K562 (cell line): ENCODE data around the gene AIDA. TPM values are rescaled to one million over a fixed set of nuclear protein-coding genes. Genes with fewer than 3 reads are reported as not detected.

ENCODE experiments used
- AFF1 ChIP-seq, 2 experiments: fragments of 450-650 bp; IDR thresholded peaks; 2 replicates each; pipeline ENCODE4 v1.6.1; 2018; ENCODE audit warnings: mild to moderate bottlenecking in 2 of 2, low read depth in 1 of 2; ENCODE audit not compliant: partially characterized antibody in 2 of 2
- CAMTA2 ChIP-seq: fragments of 250-450 bp; sonication (Bioruptor Pico); conservative IDR thresholded peaks from 2 replicates; pipeline ENCODE4 v1.5.1; 2022
- CBX2 ChIP-seq: fragments of 200-600 bp; sonication (generic); IDR thresholded peaks from one replicate; pipeline ENCODE4 v1.6.1; 2012; ENCODE audit warnings: mild to moderate bottlenecking, low read length, inconsistent platforms; ENCODE audit not compliant: insufficient read depth, poor library complexity, severe bottlenecking
- CGGBP1 ChIP-seq: fragments of 250-450 bp; sonication (Bioruptor Pico); IDR thresholded peaks from 2 replicates; pipeline ENCODE4 v1.9.0; 2021; ENCODE audit warnings: mild to moderate bottlenecking
- E2F8 ChIP-seq: fragments of 450-650 bp; IDR thresholded peaks from 2 replicates; pipeline ENCODE4 v1.7.1; 2018; ENCODE audit warnings: mild to moderate bottlenecking, low read depth; ENCODE audit not compliant: partially characterized antibody
- ELK3 ChIP-seq: fragments of 450-650 bp; formaldehyde crosslinking; IDR thresholded peaks from 2 replicates; pipeline ENCODE4 v1.4.0; 2020; ENCODE audit warnings: mild to moderate bottlenecking
- NFXL1 ChIP-seq: fragments of 450-650 bp; formaldehyde crosslinking; IDR thresholded peaks from 2 replicates; pipeline ENCODE4 v1.4.0; 2021; ENCODE audit warnings: mild to moderate bottlenecking
- SMAD3 ChIP-seq: fragments of 450-650 bp; formaldehyde crosslinking; conservative IDR thresholded peaks from 2 replicates; pipeline ENCODE4 v1.4.0; 2020; ENCODE audit warnings: mild to moderate bottlenecking
- SRF ChIP-seq, 2 experiments: fragments of 250-450, 450-650 bp in 1 of 2; sonication (Bioruptor Pico) in 1 of 2; sonication (generic) in 1 of 2; formaldehyde crosslinking; IDR thresholded peaks; 2 replicates each; pipeline versions ENCODE4 v1.5.0 to v1.5.1; 2020 to 2022; ENCODE audit warnings: mild to moderate bottlenecking in 1 of 2, missing genetic modification reagents in 1 of 2
- USF2 ChIP-seq: sonication (generic); formaldehyde crosslinking; IDR thresholded peaks from 2 replicates; pipeline ENCODE4 v1.5.0; 2020; ENCODE audit warnings: missing genetic modification reagents
- ZNF384 ChIP-seq: IDR thresholded peaks from 2 replicates; pipeline ENCODE4 v1.6.1; 2012; ENCODE audit warnings: low read depth, low read length, improper control_type of control experiment
- ZNF518B ChIP-seq: fragments of 250-450 bp; sonication (Bioruptor Pico); IDR thresholded peaks from 2 replicates; pipeline ENCODE4 v1.5.0; 2021; ENCODE audit warnings: mild to moderate bottlenecking, moderate library complexity
- ZNF668 ChIP-seq: fragments of 250-450 bp; sonication (Bioruptor Pico); IDR thresholded peaks from 2 replicates; pipeline ENCODE4 v1.8.0; 2022; ENCODE audit warnings: mild to moderate bottlenecking, inconsistent platforms
- polyA plus RNA-seq, 8 experiments: library from polyadenylated mRNA; depleted of rRNA in 4 of 8; stranded (reverse) in 5 of 8; unstranded in 3 of 8; fragments of >200 nt; fragmentation: Nextera tagmentation in 2 of 8; fragmentation: Illumina TruSeq in 1 of 8; extraction: Ambion mirVana in 2 of 8; extraction: Trizol in 1 of 8; gene quantifications; 2 replicates each; pipeline versions ENCODE4 v1.2.1 to v1.2.3, GENCODE V29; 2011 to 2014; ENCODE audit warnings: inconsistent platforms in 1 of 8, missing spikeins in 1 of 8
- total RNA-seq, 7 experiments: library from RNA; depleted of rRNA in 6 of 7; stranded (reverse); fragments of >200 nt in 6 of 7; fragmentation: Illumina TruSeq in 2 of 7; extraction: Trizol in 2 of 7; gene quantifications; 2 replicates each; pipeline versions ENCODE4 v1.2.1 to v1.2.3, GENCODE V29; 2011 to 2021; ENCODE audit warnings: low replicate concordance in 1 of 7

AIDA gene
- total and polyA plus RNA-seq, 9 of the 15 experiments (the other 6 are each of a cell fraction or from before 2014, with no cell fraction given), result 18.2 to 77.9 (median 24.9) TPM

GRCh38 chr1:222713091-222713961 is 1.0 kb upstream of the AIDA start (continued):
- TF ChIP-seq USF2 (CRISPR knock-in tag) (no peak), SMAD3 (CRISPR knock-in tag) (no peak), E2F8 (no peak), ZNF668 (CRISPR knock-in tag) (no peak), ZNF384 (no peak; the same call in 1 of the 2 replicates), SRF (CRISPR knock-in tag; IDR thresholded peaks at IDR 0.05) (no peak; a peak in 2 of 4 replicates), NFXL1 (CRISPR knock-in tag) (no peak), ELK3 (CRISPR knock-in tag) (no peak), CBX2 (no peak), CAMTA2 (CRISPR knock-in tag) (no peak; the same call in 1 of the 2 replicates), AFF1 (IDR thresholded peaks at IDR 0.05; ENCODE audit: low read depth in 1 of 2, partially characterized antibody in 2 of 2) (no peak), ZNF518B (CRISPR knock-in tag) (no peak), CGGBP1 (CRISPR knock-in tag) (no peak)
